Activated gamma-delta T cell treated with anti-CD3 and anti-CD28 coated beads, Interleukin-2, amount 50 U/mL, for 16 hours (primary cell): ENCODE measurements around the gene WSB1.
"Not testable (repeated sequence)": the region's sequence is repeated elsewhere in the genome, so short reads cannot be mapped to it uniquely, and the experiment has no call there.

Experiments
- DNase-seq: peaks from one replicate; pipeline ENCODE4 v3.0.0-alpha.2; 2020; ENCODE audit warnings: low read depth

WSB1 gene, protein sequence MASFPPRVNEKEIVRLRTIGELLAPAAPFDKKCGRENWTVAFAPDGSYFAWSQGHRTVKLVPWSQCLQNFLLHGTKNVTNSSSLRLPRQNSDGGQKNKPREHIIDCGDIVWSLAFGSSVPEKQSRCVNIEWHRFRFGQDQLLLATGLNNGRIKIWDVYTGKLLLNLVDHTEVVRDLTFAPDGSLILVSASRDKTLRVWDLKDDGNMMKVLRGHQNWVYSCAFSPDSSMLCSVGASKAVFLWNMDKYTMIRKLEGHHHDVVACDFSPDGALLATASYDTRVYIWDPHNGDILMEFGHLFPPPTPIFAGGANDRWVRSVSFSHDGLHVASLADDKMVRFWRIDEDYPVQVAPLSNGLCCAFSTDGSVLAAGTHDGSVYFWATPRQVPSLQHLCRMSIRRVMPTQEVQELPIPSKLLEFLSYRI

DNA sequence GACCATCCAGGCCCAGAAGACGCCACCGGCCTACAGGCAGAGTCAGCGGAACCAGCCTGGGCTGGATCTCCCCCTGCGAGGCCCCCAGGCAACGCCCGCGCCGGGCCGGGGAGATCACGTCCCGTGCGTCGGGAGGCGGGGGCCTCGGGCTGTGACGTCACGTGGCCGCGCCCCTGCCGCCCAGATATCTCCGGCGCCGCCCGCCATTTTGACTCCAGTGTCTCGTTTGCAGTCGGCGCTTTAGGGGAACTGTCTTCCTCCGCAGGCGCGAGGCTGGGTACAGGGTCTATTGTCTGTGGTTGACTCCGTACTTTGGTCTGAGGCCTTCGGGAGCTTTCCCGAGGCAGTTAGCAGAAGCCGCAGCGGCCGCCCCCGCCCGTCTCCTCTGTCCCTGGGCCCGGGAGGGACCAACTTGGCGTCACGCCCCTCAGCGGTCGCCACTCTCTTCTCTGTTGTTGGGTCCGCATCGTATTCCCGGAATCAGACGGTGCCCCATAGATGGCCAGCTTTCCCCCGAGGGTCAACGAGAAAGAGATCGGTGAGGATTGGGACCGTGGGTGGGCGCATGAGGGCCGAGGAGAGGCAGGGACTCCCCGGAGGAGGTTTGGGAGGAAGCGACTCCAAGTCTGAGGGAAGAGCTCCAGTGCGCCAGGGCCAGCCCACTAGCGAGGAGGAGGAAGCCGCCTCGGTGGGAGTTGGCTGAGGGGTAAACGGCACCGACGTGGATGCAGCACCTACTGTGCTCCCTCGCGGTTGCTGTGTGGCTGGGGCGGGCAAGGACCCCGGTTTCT, at the start of gene WSB1:
WSB1 (plus strand) TSS at position 217 of the 791 bp plus-strand sequence; CDS start at position 499, 282 bp downstream.
- peak; percentile 87 for DNase-seq

DNA sequence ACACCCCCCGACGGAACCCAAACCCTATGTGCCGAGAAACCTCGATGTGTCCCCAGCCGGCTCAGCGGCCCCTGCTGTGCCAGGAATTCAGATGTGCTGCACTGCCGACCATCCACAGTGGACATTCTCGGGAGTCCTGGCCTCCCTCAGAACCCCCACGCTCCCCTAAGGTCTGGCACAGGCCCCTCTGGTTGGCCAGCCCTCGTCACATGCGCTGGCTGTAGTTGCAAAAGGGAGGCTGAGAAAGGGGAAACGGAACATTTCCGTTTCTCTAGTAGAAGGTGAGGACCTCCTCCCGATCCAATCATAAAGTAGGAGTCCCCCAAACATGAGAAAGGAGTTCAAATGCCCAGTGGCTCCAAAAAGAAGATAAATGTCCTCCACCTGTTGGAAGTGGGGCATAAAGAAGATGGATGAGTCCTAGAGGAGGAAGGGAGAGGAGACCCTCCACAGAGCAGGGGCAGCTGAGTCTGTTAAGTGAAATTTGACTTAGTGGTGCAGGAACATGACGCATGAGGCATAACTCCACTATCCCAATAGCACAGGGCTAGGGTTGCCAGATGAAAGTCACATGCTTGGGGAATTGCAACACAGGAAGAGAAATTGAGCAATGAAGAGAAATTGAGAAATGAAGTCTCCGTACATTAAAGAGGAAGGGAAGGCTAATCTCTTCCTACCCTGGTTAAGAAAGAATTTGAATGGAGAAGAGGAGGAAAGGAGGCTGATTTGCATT, 49.3 kb upstream of the WSB1 start:
- DNase-seq, result no peak

DNA sequence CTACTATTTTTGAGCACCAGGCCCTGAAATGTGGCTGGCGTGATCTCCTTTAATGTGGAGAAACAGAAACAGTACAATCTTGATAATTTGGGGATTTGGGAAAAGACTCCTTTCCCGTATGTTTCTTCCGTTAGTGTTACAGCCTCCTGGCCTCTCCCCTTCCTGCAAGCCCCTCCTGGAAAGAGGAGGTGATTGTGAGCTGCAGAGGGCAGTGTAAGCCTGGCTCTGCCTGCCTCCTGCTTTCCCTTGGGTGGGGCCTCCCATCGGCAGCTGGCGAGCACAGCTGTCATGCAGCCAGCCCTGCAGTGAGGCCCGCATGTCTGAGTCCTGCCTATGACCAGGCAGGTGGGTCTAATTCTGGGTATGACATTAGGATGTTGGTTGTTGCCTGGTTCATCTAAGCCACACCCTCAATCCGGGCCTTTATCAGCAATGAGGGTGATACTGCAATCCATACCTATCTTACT, 48.7 kb upstream of the WSB1 start:
- no peak for DNase-seq

DNA sequence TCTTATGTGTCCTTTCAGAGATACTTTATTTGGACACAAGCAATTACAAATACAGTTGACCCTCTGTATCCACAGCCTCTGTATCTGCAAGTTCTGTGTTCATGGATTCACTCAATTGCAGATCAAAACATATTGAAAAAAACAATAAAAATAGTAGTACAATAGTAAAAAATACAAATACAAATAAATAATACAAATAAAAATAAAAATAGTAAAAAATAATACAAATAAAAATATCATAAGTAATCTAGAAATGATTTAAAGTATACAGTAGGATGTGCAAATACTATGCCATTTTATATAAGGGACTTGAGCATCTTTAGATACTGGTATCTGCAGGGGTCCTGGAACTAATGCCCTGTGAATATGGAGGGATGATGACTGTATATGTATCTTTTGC, 47.4 kb upstream of the WSB1 start:
- DNase-seq, result no peak

DNA sequence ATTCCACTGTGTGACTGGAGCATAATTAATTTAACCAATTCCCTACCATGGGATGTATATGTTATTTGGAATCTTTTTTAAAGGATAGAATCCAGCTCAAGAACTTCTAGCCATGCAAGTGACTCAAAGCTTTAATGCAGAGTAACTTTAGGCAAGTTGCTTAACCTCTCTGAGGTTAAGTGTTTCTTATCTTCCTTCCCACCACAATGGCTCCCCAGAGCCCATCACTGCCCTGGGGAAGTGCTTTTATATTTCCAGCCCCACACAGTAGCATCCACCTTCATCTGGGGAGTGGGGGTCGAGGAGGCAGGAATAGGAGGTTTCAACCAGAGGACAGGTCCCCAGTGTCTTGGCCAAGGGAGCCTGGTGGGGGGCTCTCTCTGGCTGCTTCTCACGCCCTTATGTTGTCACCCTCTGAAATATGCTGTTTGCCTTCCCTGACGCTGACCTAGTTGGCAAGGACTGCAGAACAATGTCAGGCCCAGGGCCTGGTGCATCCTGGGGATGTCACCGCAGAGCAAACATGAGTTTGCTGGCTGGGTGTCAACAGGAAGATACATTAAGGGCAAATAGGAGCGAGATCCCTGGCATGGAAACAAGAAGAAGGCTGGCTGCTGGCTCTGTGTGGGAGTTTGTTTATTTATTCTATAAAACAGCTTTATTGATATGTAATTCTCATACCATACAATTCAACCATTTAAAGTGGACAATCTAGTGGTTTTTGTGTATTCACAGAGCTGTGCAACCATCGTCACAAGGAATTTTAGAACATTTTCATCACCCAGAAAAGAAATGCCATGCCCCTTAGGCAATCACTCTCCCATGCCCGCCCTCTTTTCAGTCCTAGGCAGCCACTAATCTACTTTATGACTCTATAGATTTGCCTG, 46.6 kb upstream of the WSB1 start:
- DNase-seq, result no peak

DNA sequence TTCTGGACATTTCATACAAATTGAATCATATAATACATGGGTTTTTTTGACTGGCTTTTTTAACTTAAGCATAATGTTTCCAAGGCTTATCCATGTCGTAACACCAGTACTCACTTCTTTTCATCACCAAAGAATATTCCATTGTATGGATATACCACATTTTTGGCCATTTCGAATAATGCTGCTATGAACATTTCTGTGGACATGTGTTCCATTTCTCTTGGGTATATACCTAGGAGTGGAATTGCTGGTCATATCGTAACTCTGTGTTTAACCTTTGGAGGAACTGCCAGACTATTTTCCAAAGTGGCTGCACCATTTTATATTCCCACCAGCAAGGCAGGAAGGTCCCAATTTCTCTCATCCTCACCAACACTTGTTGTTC, 46.0 kb upstream of the WSB1 start:
- no peak for DNase-seq

DNA sequence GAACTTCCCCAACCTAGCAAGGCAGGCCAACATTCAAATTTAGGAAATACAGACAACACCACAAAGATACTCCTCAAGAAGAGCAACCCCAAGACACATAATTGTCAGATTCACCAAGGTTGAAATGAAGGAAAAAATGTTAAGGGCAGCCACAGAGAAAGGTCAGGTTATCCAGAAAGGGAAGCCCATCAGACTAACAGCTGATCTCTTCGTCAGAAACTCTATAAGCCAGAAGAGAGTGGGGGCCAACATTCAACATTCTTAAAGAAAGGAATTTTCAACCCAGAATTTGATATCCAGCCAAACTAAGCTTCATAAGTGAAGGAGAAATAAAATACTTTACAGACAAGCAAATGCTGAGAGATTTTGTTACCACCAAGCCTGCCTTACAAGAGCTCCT, 43.1 kb upstream of the WSB1 start:
- not testable (repeated sequence) for DNase-seq

DNA sequence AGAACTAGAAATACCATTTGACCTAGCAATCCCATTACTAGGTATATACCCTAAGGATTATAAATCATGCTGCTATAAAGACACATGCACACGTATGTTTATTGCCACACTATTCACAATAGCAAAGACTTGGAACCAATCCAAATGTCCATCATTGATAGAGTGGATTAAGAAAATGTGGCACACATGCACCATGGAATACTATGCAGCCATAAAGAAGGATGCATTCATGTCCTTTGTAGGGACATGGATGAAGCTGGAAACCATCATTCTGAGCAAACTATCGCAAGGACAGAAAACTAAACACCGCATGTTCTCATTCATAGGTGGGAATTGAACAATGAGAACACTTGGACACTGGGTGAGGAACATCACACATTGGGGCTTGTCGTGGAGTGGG, 39.1 kb upstream of the WSB1 start:
- not testable (repeated sequence) for DNase-seq

DNA sequence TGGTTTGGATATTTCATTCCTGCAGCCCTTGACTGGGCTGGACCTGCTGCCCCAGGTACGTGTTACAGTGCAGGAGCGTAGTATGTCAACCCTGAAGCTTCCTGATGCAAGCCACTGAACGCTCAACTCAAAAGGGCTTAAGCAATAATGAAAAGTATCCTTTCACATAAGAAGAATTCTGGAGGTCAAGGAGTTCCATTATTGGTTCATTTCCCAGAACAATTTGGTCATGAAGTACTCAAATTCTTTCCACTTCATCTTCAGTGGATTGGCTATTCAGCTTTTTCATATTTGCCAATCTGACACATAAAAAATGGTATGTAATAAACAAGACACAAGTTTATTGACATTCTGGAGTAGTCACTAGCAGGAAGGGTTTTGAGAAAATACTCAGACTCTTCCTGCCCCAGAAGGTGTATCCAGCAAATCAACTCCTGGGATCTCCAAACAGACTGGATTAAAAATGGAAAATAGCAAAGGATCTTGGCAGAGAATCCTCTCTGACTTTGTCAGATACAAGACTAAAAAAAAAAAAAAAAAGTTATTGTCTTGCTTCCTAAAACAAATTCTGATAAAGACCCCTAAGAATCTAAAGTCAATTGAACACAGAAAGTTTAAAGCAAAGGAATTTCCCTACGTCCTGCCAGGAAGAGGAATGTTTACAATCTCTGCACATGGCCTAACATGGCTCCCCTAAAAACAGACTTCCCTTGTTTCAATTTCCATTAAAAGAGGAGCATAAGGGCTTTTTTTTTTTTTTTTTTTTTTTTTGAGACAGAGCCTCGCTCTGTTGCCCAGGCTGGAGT, 37.5 kb upstream of the WSB1 start:
- no peak for DNase-seq

DNA sequence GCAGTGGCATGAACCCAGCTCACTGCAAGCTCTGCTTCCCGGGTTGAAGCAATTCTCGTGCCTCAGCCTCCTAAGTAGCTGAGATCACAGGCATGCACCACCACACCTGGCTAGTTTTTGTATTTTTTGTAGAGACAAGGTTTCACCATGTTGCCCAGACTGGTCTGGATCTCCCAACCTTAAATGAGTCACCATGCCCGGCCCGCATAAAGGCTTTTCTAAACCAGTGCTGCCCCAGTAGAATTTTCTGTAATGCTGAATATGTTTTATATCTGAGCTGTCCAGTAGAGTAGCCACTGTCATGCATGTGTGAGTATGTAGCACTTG, 36.9 kb upstream of the WSB1 start:
- no peak for DNase-seq

DNA sequence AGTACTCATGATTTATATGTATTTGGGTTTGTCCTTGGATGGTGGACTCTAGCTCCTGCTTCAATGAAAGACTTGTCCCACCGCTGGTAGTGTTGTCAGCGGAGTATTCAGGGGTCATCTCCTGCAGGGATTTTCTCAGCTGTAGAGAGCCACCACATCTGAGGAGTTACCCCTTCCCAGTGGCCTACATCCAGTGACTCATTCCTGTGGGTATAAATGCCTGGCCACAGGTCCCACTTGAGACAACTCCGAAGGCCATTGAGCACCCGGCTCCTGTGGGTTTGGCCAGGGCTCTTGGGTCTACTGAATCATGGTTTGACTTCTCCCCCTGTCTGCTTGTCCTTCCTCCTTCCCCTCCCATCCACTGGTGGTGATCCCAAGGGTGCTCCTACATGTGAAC, 34.6 kb upstream of the WSB1 start:
- no peak for DNase-seq

DNA sequence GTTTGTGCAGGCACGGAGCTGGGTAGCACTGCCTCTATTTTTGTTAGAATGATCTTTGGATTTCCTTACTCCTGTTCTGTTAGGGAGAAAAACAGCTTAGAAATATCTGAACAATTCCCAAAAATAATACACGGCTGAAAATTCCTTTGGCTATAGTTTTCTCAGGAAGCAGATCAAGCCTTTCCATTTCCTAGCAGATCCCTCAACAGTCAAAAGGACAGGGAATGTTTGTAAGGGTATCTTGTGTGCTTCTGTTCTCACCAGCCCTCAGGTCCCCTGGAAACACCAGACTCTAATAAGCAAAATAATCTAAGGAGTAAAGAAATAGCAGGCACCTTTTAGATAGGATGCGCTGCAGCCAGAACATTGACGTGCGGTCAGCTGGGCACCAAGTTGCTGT, 30.5 kb upstream of the WSB1 start:
- DNase-seq, result no peak

DNA sequence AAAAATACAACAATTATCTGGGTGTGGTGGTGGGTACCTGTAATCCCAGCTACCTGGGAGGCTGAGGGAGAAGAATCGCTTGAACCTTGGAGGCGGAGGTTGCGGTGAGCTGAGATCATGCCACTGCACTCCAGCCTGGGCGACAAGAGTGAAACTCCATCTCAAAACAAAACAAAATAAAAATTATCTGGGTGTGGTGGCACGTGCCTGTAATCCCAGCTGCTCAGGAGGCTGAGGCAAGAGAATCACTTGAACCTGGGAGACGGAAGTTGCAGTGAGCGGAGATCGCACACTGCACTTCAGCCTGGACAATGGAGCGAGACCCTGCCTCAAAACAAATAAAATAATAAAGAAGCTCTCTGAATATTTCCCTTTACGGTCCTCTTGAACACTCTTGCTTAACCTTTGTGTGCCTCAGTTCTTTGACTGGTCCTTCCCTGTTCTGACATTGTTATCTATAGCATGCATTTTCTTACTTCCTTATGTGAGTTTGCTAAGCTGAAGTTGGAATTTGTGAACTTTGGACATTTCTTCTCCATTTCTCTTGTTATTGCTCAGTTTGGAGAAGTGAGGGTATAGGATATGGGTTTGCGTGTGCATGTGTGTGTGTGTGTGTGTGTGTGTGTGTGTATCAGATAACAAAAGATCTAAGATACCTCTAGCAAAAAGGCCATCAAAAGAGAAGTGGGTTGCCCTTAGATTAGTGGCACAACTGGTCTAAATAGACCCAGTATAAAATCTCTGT, 29.7 kb upstream of the WSB1 start:
- no peak for DNase-seq

DNA sequence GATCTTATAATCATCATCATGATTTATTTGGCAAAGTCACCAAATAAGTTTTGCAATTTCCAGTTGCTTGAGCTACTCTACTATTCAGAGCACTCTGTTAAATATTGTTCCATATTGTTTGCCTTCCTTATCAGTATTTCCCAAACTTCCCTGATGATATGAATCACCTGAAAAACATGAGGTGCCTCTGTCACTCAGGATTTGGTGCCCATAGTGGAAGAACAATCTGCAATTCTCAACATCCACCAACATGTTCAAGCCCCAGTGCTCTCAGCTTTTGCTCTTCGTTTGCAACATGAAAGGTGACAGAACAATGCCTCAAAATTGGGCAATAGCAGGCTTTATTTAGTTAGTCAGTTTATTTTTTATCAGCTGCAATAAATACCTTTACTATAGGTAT, 28.6 kb upstream of the WSB1 start:
- no peak for DNase-seq

DNA sequence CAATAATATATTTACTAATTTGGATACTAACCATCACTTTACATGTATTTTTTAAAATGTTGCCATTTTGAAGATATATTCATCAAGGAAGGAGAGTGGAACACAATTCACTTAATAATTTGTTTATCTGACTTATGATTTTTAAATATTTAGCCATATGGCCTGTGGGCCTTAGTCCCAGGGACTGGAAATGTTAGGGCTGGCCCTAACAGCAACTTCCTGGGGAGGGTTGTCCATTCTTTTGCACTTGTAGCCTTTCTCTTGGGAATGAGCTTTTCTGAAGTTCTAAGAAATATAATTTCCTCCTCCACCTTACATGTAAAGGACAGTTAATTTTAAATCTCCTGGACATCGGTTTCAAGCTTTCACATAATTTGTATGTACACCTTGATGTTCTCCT, 27.7 kb upstream of the WSB1 start:
- DNase-seq, result no peak

DNA sequence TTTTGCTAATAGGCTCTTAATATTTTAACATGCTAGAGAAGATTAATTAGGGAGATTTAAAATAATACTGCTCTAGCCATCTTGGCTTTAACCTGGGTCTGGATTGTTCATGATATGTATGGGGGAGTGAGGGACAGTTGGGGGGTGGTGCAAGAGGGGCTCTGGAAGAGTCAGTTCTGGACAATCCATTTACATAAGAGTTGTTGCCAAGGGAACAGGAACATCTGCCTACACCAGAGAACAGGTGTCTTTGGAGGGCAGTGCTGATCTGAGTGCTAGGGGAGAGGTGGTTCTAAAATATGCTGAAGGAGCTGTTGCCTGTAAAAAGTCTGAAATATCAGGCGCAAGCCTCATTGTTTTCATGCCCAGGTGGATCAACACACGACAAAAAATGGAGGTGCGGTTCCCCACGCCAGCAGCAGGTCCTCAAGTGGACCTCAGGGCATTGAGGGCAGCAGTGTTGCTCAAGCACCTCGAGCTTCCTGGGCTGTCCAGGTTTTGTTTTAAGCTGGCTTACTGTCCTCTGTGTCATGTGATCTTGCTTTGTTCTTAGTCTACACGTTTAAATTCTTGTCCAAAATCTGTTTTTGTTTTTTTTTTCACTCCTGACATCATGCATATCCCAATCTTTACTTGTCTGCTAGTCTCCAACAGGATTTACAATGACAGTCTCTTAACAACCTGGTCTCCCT, 25.4 kb upstream of the WSB1 start:
- no peak for DNase-seq

DNA sequence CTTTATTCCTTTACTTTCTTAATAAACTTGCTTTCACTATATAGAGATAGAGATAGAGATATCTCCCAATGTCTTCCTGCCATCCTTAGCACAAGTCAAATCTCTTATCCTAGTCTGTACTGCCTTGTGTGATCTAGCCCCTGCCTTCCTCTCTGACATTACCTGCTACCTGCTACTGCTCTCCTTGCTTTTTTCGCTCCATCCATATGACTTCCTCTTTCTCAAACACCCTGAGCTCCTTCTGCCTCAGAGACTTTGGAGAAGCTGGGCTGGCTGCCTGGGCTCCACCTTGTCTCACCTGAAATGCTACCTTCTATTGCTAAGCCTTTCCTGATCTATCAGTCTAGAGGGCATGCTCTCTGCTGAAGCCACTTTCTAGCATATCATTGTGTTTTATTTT, 24.7 kb upstream of the WSB1 start:
- DNase-seq, result no peak

DNA sequence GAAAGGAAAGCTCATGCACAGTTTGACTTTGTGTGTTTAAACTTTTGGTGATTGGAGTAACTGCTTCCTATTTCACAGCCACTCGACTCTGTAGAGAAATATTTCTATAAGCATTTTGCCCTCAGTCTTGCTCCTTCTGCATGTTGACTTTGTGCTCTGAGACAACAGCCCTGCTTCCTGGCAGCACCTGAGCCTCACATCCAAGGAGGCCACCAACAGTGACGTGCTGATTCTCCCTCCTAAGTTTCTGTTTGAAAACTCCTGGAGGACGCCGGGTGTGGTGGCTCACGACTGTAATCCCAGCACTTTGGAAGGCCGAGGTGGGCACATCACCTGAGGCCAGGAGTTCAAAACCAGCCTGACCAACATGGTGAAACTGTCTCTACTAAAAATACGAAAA, 23.9 kb upstream of the WSB1 start:
- DNase-seq, result no peak

DNA sequence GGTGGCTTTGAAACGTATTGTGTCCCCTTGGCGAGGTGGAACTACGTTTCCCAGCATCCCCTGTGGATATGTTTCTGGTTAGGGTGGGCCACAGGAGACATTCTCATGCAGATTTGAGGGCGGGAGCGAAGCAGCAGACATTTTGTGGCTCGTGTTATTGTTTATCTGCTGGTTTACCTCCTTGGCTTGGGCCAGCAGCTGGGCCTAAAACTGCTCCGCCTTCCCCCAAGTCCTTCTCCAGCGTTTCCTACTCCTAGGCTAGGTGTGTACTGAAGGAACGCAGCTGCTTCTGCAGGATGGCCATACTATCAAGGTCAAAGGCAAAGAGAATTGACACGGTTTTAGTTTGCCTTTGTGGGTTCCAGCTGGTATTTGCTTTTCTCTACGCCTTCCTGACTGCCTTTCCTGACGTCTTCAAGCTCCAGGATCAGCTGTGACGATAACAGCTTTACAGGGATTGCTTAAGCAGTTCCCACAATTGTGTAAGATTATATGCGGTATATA, 17.2 kb upstream of the WSB1 start:
- no peak for DNase-seq
